LHCN-M2 (cell line): ENCODE data around the gene ERP27. TPM values are rescaled to one million over a fixed set of nuclear protein-coding genes. Genes with fewer than 3 reads are reported as not detected.

ENCODE experiments used
- DNase-seq: peaks from one replicate; pipeline ENCODE4 v3.0.0-alpha.2; 2012; ENCODE audit warnings: low read depth
- total RNA-seq: library from RNA; depleted of rRNA; stranded (reverse); fragments of >200 nt; gene quantifications from 2 replicates; pipeline ENCODE4 v1.2.3, GENCODE V29; 2014; rRNA removed

ERP27 gene
- total RNA-seq, 1 experiment from 2014 or later, result not detected

- no peak for DNase-seq
Measured at GRCh38 chr12:14871886-14872285, 66.5 kb downstream of the ERP27 start.

DNA sequence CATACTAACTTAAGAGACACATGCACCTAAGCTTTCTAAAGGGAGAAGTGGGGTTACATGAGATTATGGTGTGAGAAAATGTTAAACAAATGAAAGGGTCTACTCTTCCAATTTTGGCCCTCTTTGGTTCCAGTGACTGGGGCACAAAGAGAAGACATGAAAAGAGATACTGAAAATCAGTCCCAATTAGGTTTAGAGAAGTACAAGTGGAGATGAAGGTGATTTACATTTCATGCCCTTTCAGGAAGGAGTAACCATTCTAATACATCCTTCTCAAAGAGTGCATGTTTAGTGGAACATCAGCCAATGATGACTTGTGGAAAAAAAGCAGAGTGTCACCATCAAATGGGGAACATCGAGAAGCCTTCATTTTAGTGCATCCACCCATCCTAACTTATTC lies 67.1 kb downstream of the ERP27 start:
- DNase-seq, result no peak

GRCh38 chr12:14868916-14869506 lies 69.3 kb downstream of the ERP27 start:
- DNase-seq, result no peak

Other genes starting within 250 kb of the ERP27 start
- gene GUCY2C, start 241.9 kb downstream of the ERP27 start, total RNA-seq, result not detected in 2 replicates
- 20.3 and 23.4 TPM in 2 replicates for gene WBP11, start 135.1 kb downstream of the ERP27 start, total RNA-seq
- 1.5 and 3.2 TPM in 2 replicates for gene C12orf60, start 134.9 kb downstream of the ERP27 start, total RNA-seq
- gene SMCO3, start 124.4 kb downstream of the ERP27 start, total RNA-seq, result not detected in 2 replicates
- not detected in 2 replicates for gene ART4, start 95.0 kb downstream of the ERP27 start, total RNA-seq
- gene MGP, start 52.7 kb downstream of the ERP27 start, total RNA-seq, result not detected in 2 replicates
- 16.0 and 16.8 TPM in 2 replicates for gene ARHGDIB, start 23.1 kb upstream of the ERP27 start, total RNA-seq
- not detected in 2 replicates for gene PDE6H, start 34.5 kb upstream of the ERP27 start, total RNA-seq